22Rv1 (cell line): ENCODE results near the gene GULP1.

Source experiments
- CTCF ChIP-seq: fragments of 450-650 bp; IDR thresholded peaks from 2 replicates; pipeline ENCODE4 v1.5.1; 2017; ENCODE audit warnings: mild to moderate bottlenecking
- ZFX ChIP-seq: fragments of 450-650 bp; IDR thresholded peaks from 2 replicates; pipeline ENCODE4 v1.6.1; 2017; ENCODE audit warnings: antibody characterized with exemption, borderline replicate concordance

- TF ChIP-seq CTCF: no peak
- no peak for TF ChIP-seq ZFX
These were observed 43.2 kb upstream of the GULP1 start for GRCh38 chr2:188248513-188248912.
